ENCODE data around the gene ATP1B4.

ATP1B4 gene

GRCh38 chrX:120365968-120366367 is 4.1 kb downstream of the ATP1B4 start:
- Mint-ChIP-seq H3K27ac (peak overlapping the region in 2 of 3 experiments; percentile 51 to 71), H3K36me3 (ENCODE audit: low read depth) (no peaks in the 10 kb centered on the region), H3K27me3 (ENCODE audit: low read depth) (peaks cover 3% of the 10 kb centered on the region), H3K4me1 (peaks cover 23% of the 10 kb centered on the region), H3K4me3 (peak overlapping the region in 1 of 3 experiments; percentile 64), H3K9me3 (peaks cover 6% of the 10 kb centered on the region)
- no peak for TF ChIP-seq CTCF (IDR thresholded peaks at IDR 0.05; ENCODE audit: unreplicated experiment in 3 of 3)

- H3K4me3 Mint-ChIP-seq: no peak overlapping the region
- no peak for TF ChIP-seq CTCF (IDR thresholded peaks at IDR 0.05; ENCODE audit: unreplicated experiment in 3 of 3)
- peaks cover 2% of the 10 kb centered on the region for H3K27me3 Mint-ChIP-seq (ENCODE audit: low read depth)
- H3K36me3 Mint-ChIP-seq (ENCODE audit: low read depth): no peaks in the 10 kb centered on the region
- peaks cover 18% of the 10 kb centered on the region for H3K4me1 Mint-ChIP-seq
- H3K27ac Mint-ChIP-seq: no peak overlapping the region
- H3K9me3 Mint-ChIP-seq: peaks cover 6% of the 10 kb centered on the region
Observed at GRCh38 chrX:120366794-120367193, 4.9 kb downstream of the ATP1B4 start.

- Mint-ChIP-seq H3K27me3 (ENCODE audit: low read depth) (no peaks in the 10 kb centered on the region), H3K4me1 (peaks cover 25% of the 10 kb centered on the region), H3K9me3 (peaks cover 6% of the 10 kb centered on the region), H3K36me3 (ENCODE audit: low read depth) (no peaks in the 10 kb centered on the region), H3K27ac (no peak overlapping the region), H3K4me3 (no peak overlapping the region)
- TF ChIP-seq CTCF (IDR thresholded peaks at IDR 0.05; ENCODE audit: unreplicated experiment in 3 of 3): no peak
Observed at GRCh38 chrX:120367402-120368109, 5.7 kb downstream of the ATP1B4 start.

- Mint-ChIP-seq H3K36me3 (ENCODE audit: low read depth) (no peaks in the 10 kb centered on the region), H3K27me3 (ENCODE audit: low read depth) (no peaks in the 10 kb centered on the region), H3K4me3 (no peak overlapping the region), H3K4me1 (peaks cover 16% of the 10 kb centered on the region), H3K9me3 (peaks cover 6% of the 10 kb centered on the region), H3K27ac (no peak overlapping the region)
- no peak for TF ChIP-seq CTCF (IDR thresholded peaks at IDR 0.05; ENCODE audit: unreplicated experiment in 3 of 3)
Observed at GRCh38 chrX:120372667-120373370, 10.9 kb downstream of the ATP1B4 start.

- Mint-ChIP-seq H3K27me3 (ENCODE audit: low read depth) (no peaks in the 10 kb centered on the region), H3K27ac (no peak overlapping the region), H3K36me3 (ENCODE audit: low read depth) (no peaks in the 10 kb centered on the region), H3K9me3 (peaks cover 5% of the 10 kb centered on the region), H3K4me1 (peaks cover 10% of the 10 kb centered on the region), H3K4me3 (no peak overlapping the region)
- TF ChIP-seq CTCF (IDR thresholded peaks at IDR 0.05; ENCODE audit: unreplicated experiment in 3 of 3): no peak
Observed at GRCh38 chrX:120377179-120377578, 15.3 kb downstream of the ATP1B4 start.

Data from nephron (organoid).